Fibroblast of lung (primary cell): ENCODE measurements around the gene RGS12.

Experiments used
- EZH2 ChIP-seq: IDR thresholded peaks from 2 replicates; pipeline ENCODE4 v1.5.1; 2012; ENCODE audit warnings: low read length, control low read depth, mild to moderate bottlenecking; ENCODE audit errors: missing control alignments
- TF ChIP-seq, protein P1 (sequence below), 2 donors: IDR thresholded peaks in 1 of 2; conservative IDR thresholded peaks in 1 of 2; 1 replicate in 1 of 2; 2 replicates in 1 of 2; pipeline ENCODE4 v1.5.1; 2011 to 2012; ENCODE audit warnings: low read length in 2 of 2, control low read depth in 1 of 2, inconsistent platforms in 1 of 2, low read depth in 1 of 2, mild to moderate bottlenecking in 1 of 2

- TF ChIP-seq, protein P1, sequence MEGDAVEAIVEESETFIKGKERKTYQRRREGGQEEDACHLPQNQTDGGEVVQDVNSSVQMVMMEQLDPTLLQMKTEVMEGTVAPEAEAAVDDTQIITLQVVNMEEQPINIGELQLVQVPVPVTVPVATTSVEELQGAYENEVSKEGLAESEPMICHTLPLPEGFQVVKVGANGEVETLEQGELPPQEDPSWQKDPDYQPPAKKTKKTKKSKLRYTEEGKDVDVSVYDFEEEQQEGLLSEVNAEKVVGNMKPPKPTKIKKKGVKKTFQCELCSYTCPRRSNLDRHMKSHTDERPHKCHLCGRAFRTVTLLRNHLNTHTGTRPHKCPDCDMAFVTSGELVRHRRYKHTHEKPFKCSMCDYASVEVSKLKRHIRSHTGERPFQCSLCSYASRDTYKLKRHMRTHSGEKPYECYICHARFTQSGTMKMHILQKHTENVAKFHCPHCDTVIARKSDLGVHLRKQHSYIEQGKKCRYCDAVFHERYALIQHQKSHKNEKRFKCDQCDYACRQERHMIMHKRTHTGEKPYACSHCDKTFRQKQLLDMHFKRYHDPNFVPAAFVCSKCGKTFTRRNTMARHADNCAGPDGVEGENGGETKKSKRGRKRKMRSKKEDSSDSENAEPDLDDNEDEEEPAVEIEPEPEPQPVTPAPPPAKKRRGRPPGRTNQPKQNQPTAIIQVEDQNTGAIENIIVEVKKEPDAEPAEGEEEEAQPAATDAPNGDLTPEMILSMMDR (conservative IDR thresholded peaks at IDR 0.05 in 1 of 2, IDR thresholded peaks at IDR 0.05 in 1 of 2; ENCODE audit: low read depth in 1 of 2, low read length in 2 of 2), result no peak
- TF ChIP-seq EZH2, result no peak
These were observed 38.3 kb upstream of the RGS12 start for GRCh38 chr4:3254302-3255131.
